NCI-H2107 (cell line): ENCODE results near the gene TBC1D16.

Experiments
- DNase-seq: peaks from one replicate; lab custom pipeline; 2025; lab: John Stamatoyannopoulos, UW

Gene TBC1D16

DNA sequence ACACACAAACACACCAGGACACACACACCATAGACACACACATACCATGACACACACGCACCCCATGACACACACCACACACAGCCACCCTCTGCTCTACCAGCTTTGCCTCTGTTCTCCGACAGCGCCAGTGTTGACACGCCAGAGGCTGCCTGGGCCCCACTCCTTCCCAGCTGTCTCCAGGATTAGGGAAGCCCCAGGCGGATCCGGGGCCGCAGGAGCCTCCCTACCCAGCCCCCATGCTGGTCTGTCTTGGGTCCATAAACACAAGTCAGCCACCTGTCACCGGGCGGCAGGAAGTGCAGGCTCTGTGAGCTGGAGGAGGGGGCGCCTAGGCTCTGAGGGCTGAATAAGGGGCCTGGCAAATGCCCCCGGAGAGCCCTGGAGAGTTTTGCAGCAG, 10.5 kb downstream of the TBC1D16 start:
- peak; percentile 38 for DNase-seq

GRCh38 chr17:80024206-80024972, 11.3 kb downstream of the TBC1D16 start:
- no peak for DNase-seq

DNA sequence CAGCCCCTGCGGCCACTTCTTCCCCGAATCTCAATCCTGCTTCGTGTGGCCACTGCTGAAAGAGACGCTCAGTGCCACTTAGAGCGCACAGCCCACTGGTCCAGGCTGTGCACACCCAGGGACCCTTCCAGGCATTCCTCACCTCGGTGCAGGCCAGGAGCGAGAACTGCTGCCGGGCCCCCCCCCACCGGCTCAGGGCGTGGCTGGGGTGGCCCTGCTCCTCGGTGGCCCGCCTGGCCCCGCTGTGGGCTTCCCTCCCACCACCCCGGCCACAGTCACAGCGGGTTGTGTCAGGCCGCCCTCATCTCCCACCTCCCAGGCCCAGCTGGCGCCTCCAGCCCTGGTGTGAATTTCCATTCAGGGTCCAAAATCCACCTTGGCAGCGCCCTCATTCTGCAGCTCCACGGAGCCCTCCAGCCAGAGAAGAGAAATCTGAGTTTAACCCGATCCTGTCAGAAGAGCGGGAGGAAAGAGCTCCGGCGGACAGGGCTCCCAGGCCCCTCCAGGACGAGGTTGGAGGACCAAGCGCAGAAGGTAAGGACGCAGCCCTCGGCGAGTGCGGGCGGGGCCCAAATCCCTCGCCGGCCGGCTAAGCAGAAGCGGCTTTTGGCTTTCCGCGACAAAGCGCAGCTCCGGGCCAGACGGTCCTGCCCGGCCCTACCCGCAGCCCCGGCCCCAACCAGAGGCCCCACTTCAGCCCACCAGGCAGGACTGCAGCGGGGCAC, 12.0 kb downstream of the TBC1D16 start:
- DNase-seq = no peak

DNA sequence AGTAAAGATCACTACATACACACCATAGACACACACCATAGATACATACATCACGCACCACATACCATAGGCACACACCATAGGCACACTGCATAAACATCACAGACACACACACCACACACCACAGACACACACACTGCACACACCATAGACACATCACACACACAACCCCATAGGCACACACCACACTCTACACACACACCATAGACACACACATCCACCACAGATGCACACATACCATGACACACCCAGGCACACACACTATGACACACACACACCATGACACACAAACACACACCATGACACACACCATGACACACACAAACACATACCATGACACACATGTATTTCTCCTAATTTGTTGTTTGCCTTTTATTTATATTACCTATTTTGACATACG, 14.1 kb downstream of the TBC1D16 start:
- DNase-seq = no peak

GRCh38 chr17:80018917-80019651, 16.6 kb downstream of the TBC1D16 start:
- DNase-seq = no peak

GRCh38 chr17:80017226-80018010, 18.3 kb downstream of the TBC1D16 start:
- no peak for DNase-seq

DNA sequence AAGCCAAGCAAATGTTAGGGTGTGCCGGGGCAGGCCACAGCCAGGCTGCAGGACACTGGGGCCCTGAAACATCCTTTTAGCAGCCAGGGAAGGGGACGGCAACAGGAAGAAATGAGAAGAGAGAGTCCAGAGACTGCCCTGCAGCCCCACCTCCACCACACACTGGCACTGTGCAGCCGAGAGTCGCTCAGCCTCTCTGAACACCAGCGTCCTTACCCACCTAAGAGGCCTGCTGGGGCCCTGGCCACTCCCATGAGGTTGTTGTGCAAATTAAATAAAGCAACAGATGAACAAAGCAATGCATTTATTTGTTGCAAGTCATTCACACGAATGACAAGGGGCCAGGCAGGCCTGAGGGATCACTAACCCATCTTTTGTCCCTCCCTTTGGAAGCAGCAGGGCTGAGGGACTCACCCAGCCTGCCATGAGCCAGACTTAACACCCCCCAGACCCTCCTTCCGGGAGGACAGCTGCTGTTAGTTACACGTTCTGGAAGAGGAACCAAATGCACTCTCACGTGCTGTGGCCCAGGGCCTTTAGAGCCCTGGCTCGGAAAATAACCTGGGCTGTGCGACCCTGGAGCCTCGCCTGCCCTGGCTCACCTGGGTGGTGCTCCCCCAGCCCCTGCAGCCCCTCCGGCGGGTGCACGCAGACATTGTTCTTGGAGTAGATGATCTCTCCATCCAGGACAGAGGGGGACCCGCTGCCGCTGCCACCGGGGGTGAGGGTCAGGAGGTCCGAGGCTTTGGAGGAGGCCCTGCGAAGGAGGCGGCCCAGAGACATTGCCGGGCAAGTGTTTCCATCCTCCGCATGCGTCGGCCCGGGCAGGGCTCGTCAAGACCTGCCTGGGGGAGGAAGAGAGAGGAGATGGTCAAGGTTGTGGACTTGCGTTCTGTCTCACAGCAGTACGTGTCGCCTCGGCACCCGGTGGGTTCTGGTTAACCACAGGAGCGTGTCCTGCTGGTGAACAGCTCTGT, 22.6 kb downstream of the TBC1D16 start:
- DNase-seq = no peak

- DNase-seq = no peak
These were observed 23.6 kb downstream of the TBC1D16 start for GRCh38 chr17:80011989-80012555.

- no peak for DNase-seq
These were observed 25.3 kb downstream of the TBC1D16 start for GRCh38 chr17:80010283-80010858.

- DNase-seq = no peak
These were observed 26.0 kb downstream of the TBC1D16 start for GRCh38 chr17:80009391-80010282.

DNA sequence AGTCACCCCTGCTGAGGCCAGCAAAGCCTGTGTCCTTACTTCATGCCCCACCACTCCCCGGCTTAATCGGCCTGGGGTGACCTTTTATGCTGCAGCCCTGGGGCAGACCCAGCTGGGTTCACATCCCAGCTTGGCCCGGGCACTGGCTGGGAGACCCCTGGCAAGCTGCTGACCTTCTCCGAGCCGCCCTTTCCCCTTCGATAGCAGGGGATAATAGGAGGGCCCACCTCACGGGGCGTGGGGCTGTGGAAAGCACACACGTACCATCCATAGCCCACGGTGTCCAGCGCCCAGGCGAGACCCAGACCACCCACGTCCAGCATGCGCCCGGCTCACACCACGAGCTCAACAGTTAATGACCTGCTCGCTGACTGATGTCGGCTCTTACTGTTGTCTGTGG, 26.8 kb downstream of the TBC1D16 start:
- no peak for DNase-seq

GRCh38 chr17:80008383-80008840, 27.3 kb downstream of the TBC1D16 start:
- peak; percentile 90 for DNase-seq

- DNase-seq = no peak
These were observed 27.7 kb downstream of the TBC1D16 start for GRCh38 chr17:80007939-80008338.

- no peak for DNase-seq
These were observed 28.6 kb downstream of the TBC1D16 start for GRCh38 chr17:80006811-80007752.

GRCh38 chr17:80006339-80006720, 29.3 kb downstream of the TBC1D16 start:
- DNase-seq = no peak

DNA sequence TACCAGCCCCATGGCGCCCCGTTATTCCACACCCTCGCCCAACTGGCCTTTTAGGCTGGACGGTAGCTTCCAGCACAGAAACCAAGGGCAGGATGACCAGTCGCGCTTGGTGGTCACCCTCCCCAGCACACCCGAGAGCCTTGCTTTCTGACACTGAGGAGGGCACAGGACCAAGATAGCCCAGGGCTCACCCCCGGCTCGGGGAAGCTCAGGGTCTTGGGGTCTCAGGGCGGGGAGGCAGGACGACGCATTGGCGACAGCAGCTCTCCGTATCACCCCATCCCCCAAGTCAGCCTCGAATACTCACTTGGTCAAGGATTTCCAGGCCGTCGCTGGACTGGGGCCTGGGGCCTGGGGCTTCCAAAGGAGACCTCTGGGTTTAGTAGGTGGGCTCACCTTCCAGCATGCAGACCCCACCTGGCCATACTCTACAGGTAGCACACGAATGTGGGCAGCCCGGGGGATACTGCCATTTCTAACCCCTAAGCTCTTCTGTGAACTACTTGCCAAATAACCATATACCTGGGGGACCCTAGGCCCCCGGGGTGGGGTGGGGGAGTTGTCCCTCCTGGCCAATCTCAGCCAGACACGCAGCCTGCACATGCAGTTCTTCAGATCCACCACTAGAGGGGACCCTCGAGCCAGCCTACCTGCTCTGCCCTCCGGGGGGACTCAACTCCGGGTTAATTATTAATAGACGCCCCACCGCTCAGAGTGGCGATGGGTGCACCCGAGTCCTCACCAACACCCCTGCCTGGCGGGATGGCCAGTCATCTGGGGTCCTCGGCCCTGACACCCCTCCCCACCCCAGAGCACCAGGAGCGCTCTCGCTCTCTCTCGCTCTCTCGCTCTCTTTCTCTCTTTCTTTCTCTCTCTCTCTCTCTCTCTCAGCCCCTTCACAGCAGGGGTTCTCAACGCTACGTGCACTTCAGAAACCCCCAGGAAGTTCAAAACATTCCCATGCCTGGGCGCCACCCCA, 30.0 kb downstream of the TBC1D16 start:
- DNase-seq = peak; percentile 43

DNA sequence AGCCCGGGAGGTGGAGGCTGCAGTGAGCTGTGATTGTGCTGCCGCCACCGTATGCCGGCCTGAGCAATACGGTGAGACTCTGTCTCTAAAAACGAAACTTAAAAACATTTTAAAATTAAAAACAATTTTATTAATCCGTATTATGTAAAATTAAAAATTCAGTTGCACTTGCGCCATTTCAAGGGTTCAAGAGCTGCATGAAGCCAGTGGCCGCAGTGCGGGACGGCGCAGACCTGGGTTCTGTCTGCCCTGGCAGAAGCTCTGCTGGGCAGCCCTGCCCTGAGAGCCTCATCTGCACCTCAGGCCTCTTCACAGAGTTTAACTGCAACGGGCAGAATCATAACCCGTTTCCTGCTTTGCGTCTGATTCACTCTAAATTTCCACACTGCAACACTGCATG, 31.7 kb downstream of the TBC1D16 start:
- DNase-seq = no peak
